ENCODE data around the gene GREB1.

Gene GREB1

GRCh38 chr2:11559066-11559785, 25.4 kb downstream of the GREB1 start:
- peaks cover 52% of the 10 kb centered on the region for H3K27me3 ChIP-seq
- H3K27ac ChIP-seq: no peak overlapping the region
- H3K9me3 ChIP-seq: no peaks in the 10 kb centered on the region
- no peak for TF ChIP-seq CTCF (IDR thresholded peaks at IDR 0.05)
- H3K36me3 ChIP-seq: no peaks in the 10 kb centered on the region
- peaks cover 5 to 6% of the 10 kb centered on the region in 2 experiments for H3K4me1 ChIP-seq (ENCODE audit: control insufficient read depth in 1 of 2, insufficient read depth in 1 of 2, low read depth in 1 of 2, low read length in 1 of 2)
- H3K4me3 ChIP-seq (ENCODE audit: low read depth in 1 of 2, low read length in 1 of 2): no peak overlapping the region

DNA sequence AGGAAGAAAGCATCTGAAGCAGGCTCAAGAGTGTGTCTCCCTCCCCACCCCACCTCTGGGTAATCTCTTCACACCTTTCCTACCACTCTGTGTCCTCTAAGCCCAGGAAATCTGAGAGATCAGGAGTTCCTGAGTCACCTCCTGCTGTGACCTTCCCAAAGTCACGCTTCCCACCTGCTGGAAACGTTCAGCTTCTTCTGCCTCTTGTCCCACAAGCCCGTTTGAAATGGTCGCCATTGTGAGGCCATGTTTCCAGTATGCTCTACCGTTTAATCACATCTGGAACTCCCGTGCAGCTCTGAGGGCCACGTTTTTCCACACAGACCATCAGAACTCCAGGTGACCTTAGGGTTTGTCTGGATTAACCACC, 25.9 kb downstream of the GREB1 start:
- Histone ChIP-seq H3K9me3 (no peaks in the 10 kb centered on the region), H3K27me3 (peaks cover 52% of the 10 kb centered on the region), H3K4me1 (ENCODE audit: control insufficient read depth in 1 of 2, insufficient read depth in 1 of 2, low read depth in 1 of 2, low read length in 1 of 2) (peaks cover 0 to under 1% of the 10 kb centered on the region in 2 experiments), H3K36me3 (no peaks in the 10 kb centered on the region), H3K27ac (no peak overlapping the region), H3K4me3 (ENCODE audit: low read depth in 1 of 2, low read length in 1 of 2) (no peak overlapping the region)
- no peak for TF ChIP-seq CTCF (IDR thresholded peaks at IDR 0.05)

DNA sequence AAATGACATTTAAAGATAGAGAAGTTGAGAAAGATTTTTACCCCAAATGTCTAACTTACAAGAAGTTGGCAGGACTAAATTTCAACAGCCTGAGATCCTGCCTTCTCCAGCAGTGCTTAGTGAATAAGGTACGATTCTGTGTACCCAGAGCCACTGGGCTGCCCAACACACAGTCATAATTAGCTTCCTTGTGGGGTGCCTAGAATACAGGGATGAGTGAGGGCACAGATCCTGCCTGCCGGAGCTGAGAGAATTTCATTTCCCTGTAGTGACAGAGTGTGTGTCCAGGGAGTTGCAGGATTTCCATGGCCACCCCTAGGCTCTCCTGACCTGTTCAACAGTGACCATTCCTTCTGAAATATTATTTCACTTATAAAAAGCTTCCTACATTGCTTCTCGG, 27.0 kb downstream of the GREB1 start:
- Histone ChIP-seq H3K4me3 (ENCODE audit: low read depth in 1 of 2, low read length in 1 of 2) (no peak overlapping the region), H3K4me1 (ENCODE audit: control insufficient read depth in 1 of 2, insufficient read depth in 1 of 2, low read depth in 1 of 2, low read length in 1 of 2) (no peaks in the 10 kb centered on the region), H3K27ac (no peak overlapping the region), H3K27me3 (peaks cover 43% of the 10 kb centered on the region), H3K9me3 (no peaks in the 10 kb centered on the region), H3K36me3 (no peaks in the 10 kb centered on the region)
- no peak for TF ChIP-seq CTCF (IDR thresholded peaks at IDR 0.05)

DNA sequence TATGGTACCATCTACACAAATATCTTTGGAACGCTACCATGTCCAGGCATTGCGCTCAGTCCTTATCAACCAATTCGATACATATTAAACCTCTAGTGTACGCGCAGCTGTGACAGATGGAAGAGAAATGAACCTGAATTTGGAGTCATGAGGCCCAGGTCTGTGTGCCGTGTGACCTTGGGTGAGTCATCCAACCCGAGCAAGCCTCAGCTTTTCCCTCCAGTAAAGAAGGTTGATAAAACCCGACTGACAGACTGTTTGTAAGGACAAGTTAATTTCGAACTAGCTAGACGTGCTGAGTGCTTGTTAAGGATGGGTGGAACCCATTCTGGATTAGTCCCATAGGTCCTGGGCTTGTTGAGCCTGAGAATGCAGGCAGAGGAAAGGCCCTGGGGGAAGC, 28.2 kb downstream of the GREB1 start:
- Histone ChIP-seq H3K36me3 (no peaks in the 10 kb centered on the region), H3K27me3 (peaks cover 31% of the 10 kb centered on the region), H3K9me3 (no peaks in the 10 kb centered on the region), H3K4me1 (ENCODE audit: control insufficient read depth in 1 of 2, insufficient read depth in 1 of 2, low read depth in 1 of 2, low read length in 1 of 2) (no peaks in the 10 kb centered on the region), H3K27ac (no peak overlapping the region), H3K4me3 (ENCODE audit: low read depth in 1 of 2, low read length in 1 of 2) (no peak overlapping the region)
- TF ChIP-seq CTCF (IDR thresholded peaks at IDR 0.05): no peak

- Histone ChIP-seq H3K27me3 (peaks cover 27% of the 10 kb centered on the region), H3K9me3 (no peaks in the 10 kb centered on the region), H3K27ac (no peak overlapping the region), H3K4me1 (ENCODE audit: control insufficient read depth in 1 of 2, insufficient read depth in 1 of 2, low read depth in 1 of 2, low read length in 1 of 2) (no peaks in the 10 kb centered on the region), H3K36me3 (no peaks in the 10 kb centered on the region), H3K4me3 (ENCODE audit: low read depth in 1 of 2, low read length in 1 of 2) (no peak overlapping the region)
- TF ChIP-seq CTCF (IDR thresholded peaks at IDR 0.05): no peak
These were observed 28.6 kb downstream of the GREB1 start for GRCh38 chr2:11562476-11562875.
